ENCODE measurements around the gene GKAP1. TPM values are rescaled to one million over a fixed set of nuclear protein-coding genes. Genes with fewer than 3 reads are reported as not detected.

GKAP1 gene
- total RNA-seq, 2 experiments from 2014 or later: 8.5 to 8.6 TPM

DNA sequence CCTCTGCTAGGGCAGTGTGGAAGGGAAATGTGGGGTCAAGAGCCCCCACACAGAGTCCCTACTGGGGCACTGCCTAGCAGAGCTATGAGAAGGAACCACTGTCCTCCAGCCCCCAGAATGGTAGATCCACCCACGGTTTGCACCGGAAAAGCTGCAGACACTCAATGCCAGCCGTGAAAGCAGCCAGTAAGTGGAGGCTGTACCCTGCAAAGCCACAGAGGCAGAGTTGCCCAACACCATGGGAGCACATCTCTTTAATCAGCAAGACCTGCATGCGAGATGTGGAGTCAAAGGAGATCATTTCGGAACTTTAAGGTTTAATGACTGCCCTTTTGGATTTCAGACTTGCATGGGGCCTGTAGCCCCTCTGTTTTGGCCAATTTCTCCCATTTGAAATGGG is 52.2 kb downstream of the GKAP1 start:
- H3K4me2 ChIP-seq (ENCODE audit: low read length): no peak overlapping the region
- no peaks in the 10 kb centered on the region for H3K36me3 ChIP-seq (ENCODE audit: insufficient read depth, low read length)
- H3K9me2 ChIP-seq (ENCODE audit: insufficient read depth, low read length): no peaks in the 10 kb centered on the region
- no peak for DNase-seq (ENCODE audit: low spot score)
- no peaks in the 10 kb centered on the region for H4K20me1 ChIP-seq (ENCODE audit: insufficient read depth, low read length)
- no peak overlapping the region for H3K4me3 ChIP-seq (ENCODE audit: low read depth, low read length, poor library complexity, severe bottlenecking)
- intact Hi-C loops (cut with micrococcal nuclease; ENCODE audit: unreplicated experiment): no loop called here
- H3K79me2 ChIP-seq (ENCODE audit: insufficient read depth, low read depth, low read length): no peaks in the 10 kb centered on the region
- TF ChIP-seq EZH2phosphoT487 (IDR thresholded peaks at IDR 0.05; ENCODE audit: borderline replicate concordance, low read depth, low read length): no peak
- TF ChIP-seq, protein P1, sequence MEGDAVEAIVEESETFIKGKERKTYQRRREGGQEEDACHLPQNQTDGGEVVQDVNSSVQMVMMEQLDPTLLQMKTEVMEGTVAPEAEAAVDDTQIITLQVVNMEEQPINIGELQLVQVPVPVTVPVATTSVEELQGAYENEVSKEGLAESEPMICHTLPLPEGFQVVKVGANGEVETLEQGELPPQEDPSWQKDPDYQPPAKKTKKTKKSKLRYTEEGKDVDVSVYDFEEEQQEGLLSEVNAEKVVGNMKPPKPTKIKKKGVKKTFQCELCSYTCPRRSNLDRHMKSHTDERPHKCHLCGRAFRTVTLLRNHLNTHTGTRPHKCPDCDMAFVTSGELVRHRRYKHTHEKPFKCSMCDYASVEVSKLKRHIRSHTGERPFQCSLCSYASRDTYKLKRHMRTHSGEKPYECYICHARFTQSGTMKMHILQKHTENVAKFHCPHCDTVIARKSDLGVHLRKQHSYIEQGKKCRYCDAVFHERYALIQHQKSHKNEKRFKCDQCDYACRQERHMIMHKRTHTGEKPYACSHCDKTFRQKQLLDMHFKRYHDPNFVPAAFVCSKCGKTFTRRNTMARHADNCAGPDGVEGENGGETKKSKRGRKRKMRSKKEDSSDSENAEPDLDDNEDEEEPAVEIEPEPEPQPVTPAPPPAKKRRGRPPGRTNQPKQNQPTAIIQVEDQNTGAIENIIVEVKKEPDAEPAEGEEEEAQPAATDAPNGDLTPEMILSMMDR (conservative IDR thresholded peaks at IDR 0.05; ENCODE audit: low read length): no peak
- H2AFZ ChIP-seq (ENCODE audit: low read length): no peak overlapping the region
- ChIA-PET CTCF (ENCODE audit: unreplicated experiment) (no interaction called here), POLR2A (no interaction called here)
- H3K27ac ChIP-seq (ENCODE audit: low read depth, low read length, poor library complexity, severe bottlenecking): no peak overlapping the region
- H3K9me3 ChIP-seq (ENCODE audit: low read length): no peaks in the 10 kb centered on the region
- no TSS peak for BruUV-seq (replicated peaks)
- no peaks in the 10 kb centered on the region for H3K4me1 ChIP-seq (ENCODE audit: insufficient read depth, low read length, poor library complexity, severe bottlenecking)

DNA sequence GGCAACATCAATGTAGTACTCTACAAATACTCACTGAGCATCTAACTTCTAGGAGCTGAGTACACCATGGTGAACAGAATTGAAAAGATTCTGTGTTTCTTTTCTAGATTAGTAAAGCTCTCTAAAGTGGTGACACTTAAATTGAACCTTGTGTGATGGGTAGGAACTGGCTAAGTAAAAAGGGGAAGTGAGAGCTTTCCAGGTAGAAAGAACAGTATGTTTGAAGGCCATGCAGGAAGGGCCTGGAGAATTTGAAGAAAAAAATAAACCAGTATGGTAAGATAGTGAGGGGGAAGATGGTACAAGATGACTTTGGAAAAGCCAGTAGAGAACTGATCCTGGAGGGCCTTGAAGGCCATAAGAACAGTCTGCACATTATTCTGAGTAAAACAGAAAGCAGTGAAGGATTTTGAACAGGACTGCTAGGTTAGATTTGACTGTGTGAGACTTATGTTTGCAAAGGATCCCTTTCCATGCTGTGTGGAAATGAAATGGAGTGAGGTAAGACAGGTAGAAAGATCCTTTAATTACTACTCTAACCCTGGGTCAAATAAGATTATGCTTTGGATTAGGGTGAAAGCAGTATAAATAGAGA is 63.1 kb downstream of the GKAP1 start:
- peaks cover 6% of the 10 kb centered on the region for H3K4me1 ChIP-seq (ENCODE audit: insufficient read depth, low read length, poor library complexity, severe bottlenecking)
- POLR2A ChIA-PET: no interaction called here
- no peak overlapping the region for H2AFZ ChIP-seq (ENCODE audit: low read length)
- intact Hi-C loops (cut with micrococcal nuclease; ENCODE audit: unreplicated experiment): no loop called here
- no peaks in the 10 kb centered on the region for H3K9me3 ChIP-seq (ENCODE audit: low read length)
- CTCF ChIA-PET (ENCODE audit: unreplicated experiment): no interaction called here
- no TSS peak for BruUV-seq (replicated peaks)
- no peaks in the 10 kb centered on the region for H3K9me2 ChIP-seq (ENCODE audit: insufficient read depth, low read length)
- no peaks in the 10 kb centered on the region for H3K79me2 ChIP-seq (ENCODE audit: insufficient read depth, low read depth, low read length)
- peak; percentile 26 for DNase-seq (ENCODE audit: low spot score)
- TF ChIP-seq, protein P1 (conservative IDR thresholded peaks at IDR 0.05; ENCODE audit: low read length): no peak
- TF ChIP-seq EZH2phosphoT487 (IDR thresholded peaks at IDR 0.05; ENCODE audit: borderline replicate concordance, low read depth, low read length): no peak
- H3K27ac ChIP-seq (ENCODE audit: low read depth, low read length, poor library complexity, severe bottlenecking): no peak overlapping the region
- no peak overlapping the region for H3K4me2 ChIP-seq (ENCODE audit: low read length)
- H4K20me1 ChIP-seq (ENCODE audit: insufficient read depth, low read length): no peaks in the 10 kb centered on the region
- no peak overlapping the region for H3K4me3 ChIP-seq (ENCODE audit: low read depth, low read length, poor library complexity, severe bottlenecking)
- H3K36me3 ChIP-seq (ENCODE audit: insufficient read depth, low read length): no peaks in the 10 kb centered on the region

DNA sequence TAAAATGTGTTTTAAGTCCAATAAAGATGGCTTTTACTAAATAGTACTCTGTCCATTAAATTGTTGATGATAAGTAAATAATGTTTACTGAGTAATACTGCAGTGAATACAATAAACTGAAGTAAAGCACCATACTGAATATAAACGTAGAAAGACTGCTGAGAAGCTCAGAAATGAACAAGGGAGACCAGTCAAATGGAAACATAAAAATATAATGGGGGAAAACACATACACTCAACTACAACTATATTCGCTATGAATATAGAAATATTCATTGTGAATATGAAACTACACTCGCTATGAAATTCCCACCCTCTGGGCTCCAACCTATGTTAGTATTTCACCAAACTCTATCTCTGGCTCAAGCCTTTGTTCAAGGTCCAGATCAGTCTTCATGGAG is 67.9 kb downstream of the GKAP1 start:
- intact Hi-C loops (cut with micrococcal nuclease; ENCODE audit: unreplicated experiment): no loop called here
- no peaks in the 10 kb centered on the region for H3K9me2 ChIP-seq (ENCODE audit: insufficient read depth, low read length)
- no TSS peak for BruUV-seq (replicated peaks)
- ChIA-PET CTCF (ENCODE audit: unreplicated experiment) (no interaction called here), POLR2A (no interaction called here)
- H3K4me2 ChIP-seq (ENCODE audit: low read length): no peak overlapping the region
- peaks cover 5% of the 10 kb centered on the region for H3K4me1 ChIP-seq (ENCODE audit: insufficient read depth, low read length, poor library complexity, severe bottlenecking)
- no peak for DNase-seq (ENCODE audit: low spot score)
- H3K27ac ChIP-seq (ENCODE audit: low read depth, low read length, poor library complexity, severe bottlenecking): no peak overlapping the region
- no peaks in the 10 kb centered on the region for H3K9me3 ChIP-seq (ENCODE audit: low read length)
- H2AFZ ChIP-seq (ENCODE audit: low read length): no peak overlapping the region
- no peaks in the 10 kb centered on the region for H4K20me1 ChIP-seq (ENCODE audit: insufficient read depth, low read length)
- TF ChIP-seq EZH2phosphoT487 (IDR thresholded peaks at IDR 0.05; ENCODE audit: borderline replicate concordance, low read depth, low read length): no peak
- TF ChIP-seq, protein P1 (conservative IDR thresholded peaks at IDR 0.05; ENCODE audit: low read length): no peak
- H3K4me3 ChIP-seq (ENCODE audit: low read depth, low read length, poor library complexity, severe bottlenecking): no peak overlapping the region
- H3K79me2 ChIP-seq (ENCODE audit: insufficient read depth, low read depth, low read length): no peaks in the 10 kb centered on the region
- H3K36me3 ChIP-seq (ENCODE audit: insufficient read depth, low read length): no peaks in the 10 kb centered on the region
